Left ventricle myocardium inferior (tissue), 1 donor: ENCODE data around the gene FREM1. TPM values are rescaled to one million over a fixed set of nuclear protein-coding genes. Genes with fewer than 3 reads are reported as not detected.

Experiments
- DNase-seq: peaks from one replicate; pipeline ENCODE4 v3.0.0-alpha.2; 2020
- H3K27ac ChIP-seq: fragments of 200-600 bp; replicated peaks from 2 replicates; pipeline ENCODE4 v1.8.0; 2021
- H3K27me3 ChIP-seq: fragments of 200-600 bp; 2 replicates; pipeline ENCODE4 v1.8.0; 2021; ENCODE audit warnings: low read depth
- H3K36me3 ChIP-seq: fragments of 200-600 bp; 2 replicates; pipeline ENCODE4 v1.8.0; 2021
- H3K4me1 ChIP-seq: fragments of 200-600 bp; 2 replicates; pipeline ENCODE4 v1.8.0; 2021
- H3K4me3 ChIP-seq: fragments of 200-600 bp; 2 replicates; pipeline ENCODE4 v1.8.0; 2021; ENCODE audit warnings: mild to moderate bottlenecking, moderate library complexity
- H3K9me3 ChIP-seq: fragments of 200-600 bp; replicated peaks from 2 replicates; pipeline ENCODE4 v1.8.0; 2021
- CTCF ChIP-seq: fragments of 200-600 bp; IDR thresholded peaks from 2 replicates; pipeline ENCODE4 v1.8.0; 2021; ENCODE audit warnings: antibody characterized with exemption, mild to moderate bottlenecking, borderline replicate concordance
- intact Hi-C: fragments of 100-400 bp; cut with micrococcal nuclease; formaldehyde crosslinking; loops from one replicate; pipeline ENCODE4 v1.11.0; 2022
- total RNA-seq: library from RNA; stranded (reverse); fragmentation: NEBNext Ultra II Directional; extraction: Animal tissue kit (Norgen Biotek cat#: 25700); gene quantifications from one replicate; pipeline ENCODE4 v1.2.1, GENCODE V29; 2021
- donor health status: DM: no; HTN: yes; CAD: no; lungs with severe emphysema.

The FREM1 gene
- total RNA-seq, 1 donor from 2014 or later = 3.0 TPM

DNA sequence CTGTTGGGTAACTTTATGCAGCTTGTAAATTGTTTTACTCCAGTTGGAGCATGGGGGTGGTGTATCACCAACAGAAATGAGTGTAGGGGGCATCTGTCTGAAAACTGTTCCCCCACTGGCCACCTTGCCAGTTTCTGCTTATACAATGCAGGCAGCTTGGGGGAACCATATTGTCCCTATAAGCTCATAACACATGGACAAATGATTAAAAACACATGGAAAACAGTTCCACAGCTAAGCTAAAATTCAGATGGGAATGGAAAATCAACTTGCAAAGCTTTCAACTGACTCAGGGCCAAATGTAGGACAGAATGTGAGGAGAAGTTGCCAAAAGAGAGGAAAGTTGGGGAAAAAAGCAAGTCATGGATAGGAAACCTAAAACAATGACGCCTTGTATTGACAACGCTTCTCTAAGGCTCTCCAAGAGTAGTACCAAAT is 179.7 kb downstream of the FREM1 start:
- no peak overlapping the region for H3K4me3 ChIP-seq
- no peaks in the 10 kb centered on the region for H3K4me1 ChIP-seq
- intact Hi-C loops = no loop called here
- no peak overlapping the region for H3K27ac ChIP-seq
- no peaks in the 10 kb centered on the region for H3K9me3 ChIP-seq
- no peak for TF ChIP-seq CTCF
- H3K36me3 ChIP-seq = no peaks in the 10 kb centered on the region
- DNase-seq = no peak
- no peaks in the 10 kb centered on the region for H3K27me3 ChIP-seq

DNA sequence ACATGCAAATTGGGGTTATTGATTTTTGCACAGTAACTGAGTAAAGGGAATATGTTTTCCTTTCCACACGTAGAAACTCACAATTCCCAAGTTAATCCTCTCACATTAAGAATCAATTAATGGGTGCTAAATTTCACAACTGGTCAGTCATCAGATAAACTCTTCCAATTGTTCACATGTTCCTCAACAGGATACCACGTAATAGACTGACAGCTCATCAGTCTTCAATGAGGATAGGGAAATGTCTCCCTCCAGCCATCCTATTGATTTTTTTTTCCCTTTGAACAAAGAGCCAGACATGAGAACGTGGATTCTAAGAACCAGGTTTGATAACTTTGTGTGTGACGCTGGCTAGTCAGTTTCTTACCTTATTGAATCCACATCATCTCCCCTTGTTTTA is 186.9 kb downstream of the FREM1 start:
- Histone ChIP-seq H3K4me1 (no peaks in the 10 kb centered on the region), H3K36me3 (no peaks in the 10 kb centered on the region), H3K4me3 (no peak overlapping the region), H3K9me3 (no peaks in the 10 kb centered on the region), H3K27ac (no peak overlapping the region), H3K27me3 (peaks cover 12% of the 10 kb centered on the region)
- no peak for TF ChIP-seq CTCF
- no peak for DNase-seq
- intact Hi-C loops = no loop called here

DNA sequence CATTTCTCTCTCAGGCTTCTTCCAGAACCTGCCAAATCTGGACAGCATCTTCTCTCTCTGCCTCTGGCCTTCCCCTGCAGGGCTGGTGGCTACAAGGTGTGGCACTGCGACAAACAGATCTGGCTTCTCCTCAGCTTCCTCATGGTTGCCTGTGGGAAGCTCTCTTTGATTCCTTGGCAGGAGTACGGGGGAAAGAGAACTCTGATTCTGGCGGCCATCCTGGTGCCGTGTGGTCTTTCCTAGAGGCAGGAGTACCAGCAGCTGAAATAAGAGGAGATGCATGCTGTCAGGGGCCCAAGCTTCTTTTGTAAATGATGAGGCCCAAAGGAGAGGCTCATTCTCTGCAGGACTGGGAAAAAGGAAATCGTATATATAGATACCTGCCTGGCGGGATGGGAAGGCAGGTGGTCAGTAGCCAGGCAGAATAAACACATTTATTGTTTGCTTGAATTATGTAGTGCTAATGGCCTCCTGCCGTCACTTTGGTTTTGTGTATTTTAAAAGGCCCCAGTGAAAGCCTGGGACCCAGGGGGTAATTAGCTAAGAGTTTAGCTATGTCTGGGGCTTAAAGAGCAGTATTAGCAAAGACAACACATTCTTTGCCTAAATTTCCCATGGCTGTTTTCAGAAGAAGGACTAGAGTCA is 187.7 kb downstream of the FREM1 start, which contains the start of gene CER1:
Gene CER1, minus strand, starts transcription at position 343 of the 645 bp plus-strand sequence. Its CDS starts 61 bp downstream, at position 282.
- H3K36me3 ChIP-seq = no peaks in the 10 kb centered on the region
- no peak within 1 kb of the TSS for H3K27ac ChIP-seq
- H3K4me1 ChIP-seq = no peaks in the 10 kb centered on the region
- TF ChIP-seq CTCF = no peak
- H3K9me3 ChIP-seq = no peaks in the 10 kb centered on the region
- peaks cover 19% of the 10 kb centered on the region for H3K27me3 ChIP-seq
- no peak within 1 kb of the TSS for H3K4me3 ChIP-seq
- no peak for DNase-seq
- intact Hi-C loops = no loop called here

- no peaks in the 10 kb centered on the region for H3K4me1 ChIP-seq
- H3K27ac ChIP-seq = no peak overlapping the region
- H3K36me3 ChIP-seq = no peaks in the 10 kb centered on the region
- no peak for TF ChIP-seq CTCF
- no peak overlapping the region for H3K4me3 ChIP-seq
- intact Hi-C loops = no loop called here
- H3K9me3 ChIP-seq = no peaks in the 10 kb centered on the region
- DNase-seq = no peak
- peaks cover 19% of the 10 kb centered on the region for H3K27me3 ChIP-seq
Measured at GRCh38 chr9:14719231-14719923, 190.9 kb downstream of the FREM1 start.

GRCh38 chr9:14715102-14715501 is 195.1 kb downstream of the FREM1 start:
- intact Hi-C loops = no loop called here
- no peak for TF ChIP-seq CTCF
- Histone ChIP-seq H3K4me1 (no peaks in the 10 kb centered on the region), H3K27me3 (peaks cover 13% of the 10 kb centered on the region), H3K4me3 (no peak overlapping the region), H3K9me3 (peaks cover 5% of the 10 kb centered on the region), H3K36me3 (no peaks in the 10 kb centered on the region), H3K27ac (no peak overlapping the region)
- no peak for DNase-seq
